Lung (tissue), 12 donors: ENCODE data around the gene STN1. TPM values are rescaled to one million over a fixed set of nuclear protein-coding genes. Genes with fewer than 3 reads are reported as not detected.

Source experiments
- ATAC-seq: fragments of 200-7000 bp; cut with Tn5 transposase; one replicate; pipeline ENCODE4 v1.9.1; 2020; ENCODE audit warnings: moderate number of reproducible peaks; ENCODE audit not compliant: insufficient read depth, low FRiP score
- DNase-seq, 3 donors: peaks; one replicate each; pipeline ENCODE4 v3.0.0-alpha.2; 2013 to 2017
- H3K27ac ChIP-seq, 2 donors: one replicate each; pipeline ENCODE4 v1.5.1; 2013; ENCODE audit warnings: mild to moderate bottlenecking in 2 of 2, moderate library complexity in 2 of 2, control low read depth in 1 of 2, inconsistent platforms in 1 of 2, low read depth in 1 of 2, low read length in 1 of 2
- H3K27me3 ChIP-seq, 3 donors: one replicate each; pipeline ENCODE4 v1.5.1; 2013; ENCODE audit warnings: low read length in 2 of 3; ENCODE audit not compliant: control insufficient read depth in 3 of 3, insufficient read depth in 3 of 3
- H3K36me3 ChIP-seq, 4 donors: one replicate each; pipeline ENCODE4 v1.5.1; 2013; ENCODE audit warnings: low read length in 4 of 4, mild to moderate bottlenecking in 1 of 4, moderate library complexity in 1 of 4; ENCODE audit not compliant: control insufficient read depth in 4 of 4, insufficient read depth in 4 of 4
- H3K4me1 ChIP-seq, 5 donors: one replicate each; pipeline ENCODE4 v1.5.1; 2013; ENCODE audit warnings: low read length in 5 of 5, mild to moderate bottlenecking in 2 of 5, moderate library complexity in 1 of 5; ENCODE audit not compliant: control insufficient read depth in 5 of 5, insufficient read depth in 5 of 5
- H3K4me3 ChIP-seq: one replicate; pipeline ENCODE4 v1.5.1; 2013; ENCODE audit warnings: mild to moderate bottlenecking, control low read depth, moderate library complexity
- H3K9ac ChIP-seq, 2 donors: one replicate each; pipeline ENCODE4 v1.5.1; 2013; ENCODE audit warnings: low read length in 2 of 2, control low read depth in 1 of 2; ENCODE audit not compliant: insufficient read depth in 1 of 2
- H3K9me3 ChIP-seq, 4 donors: one replicate each; pipeline ENCODE4 v1.5.1; 2013; ENCODE audit warnings: low read length in 3 of 4, mild to moderate bottlenecking in 1 of 4, moderate library complexity in 1 of 4; ENCODE audit not compliant: control insufficient read depth in 4 of 4, insufficient read depth in 3 of 4
- CTCF ChIP-seq: IDR thresholded peaks from 2 replicates; pipeline ENCODE4 v1.5.1; 2012; ENCODE audit warnings: mild to moderate bottlenecking; ENCODE audit errors: control extremely low read depth, extremely low read depth
- WGBS, 2 donors: extraction: QIAGEN DNeasy Blood & Tissue Kit; methylation state at CpG; one replicate each; pipeline ENCODE4 v1.1.7; 2013; 5-methylcytosine and 5-hydroxymethylcytosine counted together
- polyA plus RNA-seq, 2 donors: library from polyadenylated mRNA; stranded (reverse); fragments of 200-250 nt; gene quantifications; one replicate each; pipeline ENCODE4 v1.2.1, GENCODE V29; 2013
- total RNA-seq, 2 donors: library from RNA; depleted of rRNA in 1 of 2; stranded (reverse); fragments of >200 nt in 1 of 2; gene quantifications; one replicate each; pipeline ENCODE4 v1.2.1, GENCODE V29; 2014 to 2021
- donor health status: control.
- donor health status: control.
- donor health status: Bipolar disorder and iron deficiency.
- donor health status: healthy.
- donor health status: DM: yes; HTN: yes; CAD: no.

Gene STN1
- total and polyA plus RNA-seq, 4 donors: 26.5 to 43.8 (median 39.1) TPM

GRCh38 chr10:103849880-103850571 is 68.0 kb downstream of the STN1 start:
- TF ChIP-seq CTCF: no peak
- no peaks in the 10 kb centered on the region for H3K27me3 ChIP-seq
- H3K9ac ChIP-seq: no peak overlapping the region
- no peak overlapping the region for H3K4me3 ChIP-seq
- ATAC-seq (peak; percentile 10), DNase-seq (peak in 1 of 3 donors; percentile 29)
- H3K9me3 ChIP-seq: no peaks in the 10 kb centered on the region
- H3K27ac ChIP-seq: peak overlapping the region; percentile 46 to 80
- H3K36me3 ChIP-seq: peaks cover 0 to 2% (median 0%) of the 10 kb centered on the region in 4 donors
- WGBS, 2 donors: 51 to 53% methylated on average over 8 of the region's 8 CpGs
- H3K4me1 ChIP-seq: peaks cover 28 to 53% (median 42%) of the 10 kb centered on the region in 5 donors

GRCh38 chr10:103849212-103849877 is 68.6 kb downstream of the STN1 start:
- Histone ChIP-seq H3K27ac (peak overlapping the region; percentile 15 to 24), H3K4me3 (no peak overlapping the region), H3K9me3 (no peaks in the 10 kb centered on the region), H3K9ac (no peak overlapping the region), H3K36me3 (peaks cover 0 to 2% (median 0%) of the 10 kb centered on the region in 4 donors), H3K27me3 (no peaks in the 10 kb centered on the region), H3K4me1 (peaks cover 33 to 57% (median 47%) of the 10 kb centered on the region in 5 donors)
- DNase-seq (no peak), ATAC-seq (no peak)
- no peak for TF ChIP-seq CTCF
- 82 to 90% methylated on average over 9 to 10 of the region's 10 CpGs for WGBS, 2 donors

- no peaks in the 10 kb centered on the region for H3K27me3 ChIP-seq
- WGBS, 2 donors: 66 to 73% methylated on average over 8 of the region's 8 CpGs
- H3K9me3 ChIP-seq: no peaks in the 10 kb centered on the region
- peaks cover 32 to 53% (median 42%) of the 10 kb centered on the region in 5 donors for H3K4me1 ChIP-seq
- no peak for ATAC-seq
- no peak overlapping the region for H3K27ac ChIP-seq
- TF ChIP-seq CTCF: no peak
- no peak overlapping the region for H3K9ac ChIP-seq
- H3K4me3 ChIP-seq: no peak overlapping the region
- peaks cover 0 to 2% (median 0%) of the 10 kb centered on the region in 4 donors for H3K36me3 ChIP-seq
- DNase-seq: no peak
These were observed 70.0 kb downstream of the STN1 start for GRCh38 chr10:103847909-103848468.
